ENCODE results near the gene ALDOB.

DNA sequence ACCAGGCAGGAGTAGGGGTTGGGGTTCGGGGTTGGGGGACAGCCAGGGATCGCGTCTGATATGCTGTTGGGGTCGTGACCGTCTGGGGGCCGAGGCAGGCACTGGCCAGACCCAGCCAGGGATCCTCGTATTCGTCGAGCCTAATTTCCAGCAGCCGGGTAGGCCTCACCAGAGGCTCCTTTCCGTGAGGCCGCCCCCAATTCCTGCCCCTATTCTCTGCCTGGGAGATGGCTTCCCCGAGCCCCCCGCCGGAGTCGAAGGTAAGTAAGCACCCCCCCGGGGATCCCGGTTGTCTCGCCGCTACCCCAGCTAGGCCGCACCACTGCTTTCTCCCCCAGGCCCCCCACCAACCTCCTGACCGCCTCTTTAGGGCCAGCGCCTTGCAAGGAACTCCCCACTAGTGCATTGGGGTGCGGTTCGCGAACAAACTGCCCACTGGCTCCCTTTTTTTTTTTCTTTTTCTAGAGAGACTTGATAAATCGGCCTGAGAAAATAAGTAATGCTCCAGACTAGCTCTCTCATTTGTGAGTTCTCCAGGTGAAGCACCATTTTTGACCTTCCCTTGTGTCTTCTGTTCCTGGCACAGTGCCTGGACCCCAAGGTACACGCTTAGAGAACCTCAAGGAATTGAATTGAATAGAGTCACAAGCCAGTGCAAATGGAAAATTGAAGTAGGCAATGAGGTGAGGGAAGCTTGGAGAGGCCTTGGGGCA is 36.5 kb downstream of the ALDOB start:
- TF ChIP-seq SUZ12 (IDR thresholded peaks at IDR 0.05) (no peak), FOXK2 (IDR thresholded peaks at IDR 0.05) (no peak), BHLHE40 (IDR thresholded peaks at IDR 0.05; ENCODE audit: borderline replicate concordance) (no peak), NFRKB (IDR thresholded peaks at IDR 0.05) (no peak), FOXM1 (IDR thresholded peaks at IDR 0.05; ENCODE audit: borderline replicate concordance) (no peak), ARNT (IDR thresholded peaks at IDR 0.05) (no peak), ELF4 (IDR thresholded peaks at IDR 0.05) (no peak), ZNF384 (IDR thresholded peaks at IDR 0.05) (no peak), TARDBP (IDR thresholded peaks at IDR 0.05) (no peak), SP1 (IDR thresholded peaks at IDR 0.05) (no peak), L3MBTL2 (conservative IDR thresholded peaks at IDR 0.05) (no peak)
